ENCODE results near the gene TFF1. TPM values are rescaled to one million over a fixed set of nuclear protein-coding genes. Genes with fewer than 3 reads are reported as not detected.

The TFF1 gene
- total and polyA plus RNA-seq, 2 of the 4 experiments (the other 2 are of a cell fraction): not detected

GRCh38 chr21:42341776-42342542 is 24.4 kb downstream of the TFF1 start:
- Histone ChIP-seq H4K91ac (ENCODE audit: insufficient read depth, low read depth, low read length) (no peak overlapping the region), H3K9me1 (ENCODE audit: insufficient read depth, low read length) (no peaks in the 10 kb centered on the region; the same call in 1 of the 2 replicates), H3K79me1 (ENCODE audit: low read depth in 1 of 2, low read length in 2 of 2) (no peaks in the 10 kb centered on the region), H2AFZ (replicated peaks; ENCODE audit: low read length, poor library complexity) (no peak overlapping the region), H3K56ac (ENCODE audit: extremely low read depth, insufficient read depth, low read length) (no peak overlapping the region), H4K8ac (ENCODE audit: low read depth in 2 of 2, low read length in 2 of 2) (no peak overlapping the region), H2AK9ac (replicated peaks; ENCODE audit: low read depth, low read length, poor library complexity) (no peak overlapping the region), H3K36me3 (ENCODE audit: control insufficient read depth, insufficient read depth, low read length) (no peaks in the 10 kb centered on the region), H3K27me3 (ENCODE audit: control insufficient read depth, insufficient read depth, low read length) (peaks cover 13% of the 10 kb centered on the region), H3K9ac (ENCODE audit: low read depth, low read length) (no peak overlapping the region), H2BK15ac (ENCODE audit: low read depth, low read length) (no peak overlapping the region), H3K18ac (ENCODE audit: low read depth, low read length) (no peak overlapping the region), H3K4me3 (ENCODE audit: insufficient read depth, low read depth, low read length) (no peak overlapping the region), H3K4me1 (ENCODE audit: control insufficient read depth, insufficient read depth, low read length) (no peaks in the 10 kb centered on the region), H2AK5ac (ENCODE audit: low read depth, low read length) (no peak overlapping the region), H2BK5ac (ENCODE audit: low read depth, low read length, poor library complexity, severe bottlenecking) (no peak overlapping the region), H3K9me3 (ENCODE audit: control insufficient read depth, insufficient read depth, low read length) (no peaks in the 10 kb centered on the region), H3K4me2 (ENCODE audit: low read depth, low read length) (no peak overlapping the region), H2BK120ac (ENCODE audit: low read depth, low read length) (no peak overlapping the region), H2BK20ac (ENCODE audit: low read depth, low read length) (no peak overlapping the region), H4K5ac (ENCODE audit: low read depth, low read length) (no peak overlapping the region), H4K20me1 (ENCODE audit: insufficient read depth, low read length) (no peaks in the 10 kb centered on the region), H3K14ac (replicated peaks; ENCODE audit: low read depth, low read length) (no peak overlapping the region), H3K27ac (ENCODE audit: insufficient read depth, low read length) (no peak overlapping the region), H3K23ac (ENCODE audit: low read depth, low read length) (no peak overlapping the region), H3K4ac (ENCODE audit: low read depth, low read length) (no peak overlapping the region)
- TF ChIP-seq POLR2A (IDR thresholded peaks at IDR 0.05; ENCODE audit: low read depth, low read length) (no peak), MAZ (IDR thresholded peaks at IDR 0.05; ENCODE audit: borderline replicate concordance, low read depth, low read length) (no peak), RAD21 (IDR thresholded peaks at IDR 0.05; ENCODE audit: low read length) (no peak), NFE2L2 (IDR thresholded peaks at IDR 0.05; ENCODE audit: low read depth, low read length) (no peak), RFX5 (IDR thresholded peaks at IDR 0.05; ENCODE audit: low read depth, low read length) (no peak), USF2 (IDR thresholded peaks at IDR 0.05; ENCODE audit: low read depth, low read length) (no peak), FOS (IDR thresholded peaks at IDR 0.05; ENCODE audit: low read depth, low read length) (no peak), MAFK (IDR thresholded peaks at IDR 0.05; ENCODE audit: low read depth, low read length) (no peak), RCOR1 (IDR thresholded peaks at IDR 0.05; ENCODE audit: insufficient replicate concordance, low read length) (no peak), CHD1 (IDR thresholded peaks at IDR 0.05; ENCODE audit: low read depth, low read length) (no peak), MXI1 (IDR thresholded peaks at IDR 0.05; ENCODE audit: borderline replicate concordance, low read depth, low read length) (no peak), CEBPB (IDR thresholded peaks at IDR 0.05; ENCODE audit: low read depth, low read length) (no peak), SMC3 (IDR thresholded peaks at IDR 0.05; ENCODE audit: low read depth, low read length) (no peak), BHLHE40 (IDR thresholded peaks at IDR 0.05; ENCODE audit: low read depth, low read length) (no peak)
- TF ChIP-seq, protein P1, sequence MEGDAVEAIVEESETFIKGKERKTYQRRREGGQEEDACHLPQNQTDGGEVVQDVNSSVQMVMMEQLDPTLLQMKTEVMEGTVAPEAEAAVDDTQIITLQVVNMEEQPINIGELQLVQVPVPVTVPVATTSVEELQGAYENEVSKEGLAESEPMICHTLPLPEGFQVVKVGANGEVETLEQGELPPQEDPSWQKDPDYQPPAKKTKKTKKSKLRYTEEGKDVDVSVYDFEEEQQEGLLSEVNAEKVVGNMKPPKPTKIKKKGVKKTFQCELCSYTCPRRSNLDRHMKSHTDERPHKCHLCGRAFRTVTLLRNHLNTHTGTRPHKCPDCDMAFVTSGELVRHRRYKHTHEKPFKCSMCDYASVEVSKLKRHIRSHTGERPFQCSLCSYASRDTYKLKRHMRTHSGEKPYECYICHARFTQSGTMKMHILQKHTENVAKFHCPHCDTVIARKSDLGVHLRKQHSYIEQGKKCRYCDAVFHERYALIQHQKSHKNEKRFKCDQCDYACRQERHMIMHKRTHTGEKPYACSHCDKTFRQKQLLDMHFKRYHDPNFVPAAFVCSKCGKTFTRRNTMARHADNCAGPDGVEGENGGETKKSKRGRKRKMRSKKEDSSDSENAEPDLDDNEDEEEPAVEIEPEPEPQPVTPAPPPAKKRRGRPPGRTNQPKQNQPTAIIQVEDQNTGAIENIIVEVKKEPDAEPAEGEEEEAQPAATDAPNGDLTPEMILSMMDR (conservative IDR thresholded peaks at IDR 0.05; ENCODE audit: low read depth, low read length): no peak
- TF ChIP-seq, protein P2, sequence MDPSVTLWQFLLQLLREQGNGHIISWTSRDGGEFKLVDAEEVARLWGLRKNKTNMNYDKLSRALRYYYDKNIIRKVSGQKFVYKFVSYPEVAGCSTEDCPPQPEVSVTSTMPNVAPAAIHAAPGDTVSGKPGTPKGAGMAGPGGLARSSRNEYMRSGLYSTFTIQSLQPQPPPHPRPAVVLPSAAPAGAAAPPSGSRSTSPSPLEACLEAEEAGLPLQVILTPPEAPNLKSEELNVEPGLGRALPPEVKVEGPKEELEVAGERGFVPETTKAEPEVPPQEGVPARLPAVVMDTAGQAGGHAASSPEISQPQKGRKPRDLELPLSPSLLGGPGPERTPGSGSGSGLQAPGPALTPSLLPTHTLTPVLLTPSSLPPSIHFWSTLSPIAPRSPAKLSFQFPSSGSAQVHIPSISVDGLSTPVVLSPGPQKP (IDR thresholded peaks at IDR 0.05; ENCODE audit: borderline replicate concordance, low read depth, low read length): no peak
- CTCF ChIA-PET: no interaction called here
- intact Hi-C loops (cut with micrococcal nuclease) (no loop called here), dilution Hi-C loops (cut with HindIII; ENCODE audit: low sequenced_read_pairs, unreplicated experiment) (no loop called here), in situ Hi-C loops (cut with MboI; ENCODE audit: low sequenced_read_pairs) (no loop called here)
- no TSS peak for BruUV-seq (replicated peaks)
- POLR2A ChIA-PET (ENCODE audit: unreplicated experiment): no interaction called here
- no peak for ATAC-seq (ENCODE audit: low read depth)
- 88% methylated on average over 5 of the region's 15 CpGs; no CpG with 5 or more reads in 1 of the 2 experiments for WGBS, 2 experiments (ENCODE audit: extremely low coverage in 2 of 2, insufficient read length in 1 of 2)
- DNase-seq: no peak
